DND-41 (cell line): ENCODE measurements around the gene PEX14.

ENCODE experiments used
- ATAC-seq: fragments of 200-7000 bp; cut with Tn5 transposase; 3 replicates; pipeline ENCODE4 v1.9.1; 2021; ENCODE audit warnings: low read depth; ENCODE audit not compliant: insufficient read depth
- DNase-seq: peaks from one replicate; pipeline ENCODE4 v3.0.0-alpha.2; 2020
- H2AFZ ChIP-seq: 2 replicates; pipeline ENCODE4 v1.6.0; 2012; ENCODE audit warnings: low read depth, low read length
- H3K27ac ChIP-seq: 2 replicates; pipeline ENCODE4 v1.5.1; 2012; ENCODE audit warnings: low read length, inconsistent platforms
- H3K27me3 ChIP-seq: fragments of 200-600 bp; sonication (generic); 2 replicates; pipeline ENCODE4 v1.6.0; 2012; ENCODE audit warnings: low read length, mild to moderate bottlenecking, inconsistent platforms; ENCODE audit not compliant: insufficient read depth, poor library complexity
- H3K36me3 ChIP-seq: 2 replicates; pipeline ENCODE4 v1.5.1; 2012; ENCODE audit warnings: low read length, inconsistent platforms; ENCODE audit not compliant: insufficient read depth
- H3K4me1 ChIP-seq: 2 replicates; pipeline ENCODE4 v1.5.1; 2012; ENCODE audit warnings: mild to moderate bottlenecking, low read length; ENCODE audit not compliant: insufficient read depth
- H3K4me2 ChIP-seq: 2 replicates; pipeline ENCODE4 v1.6.0; 2012; ENCODE audit warnings: mild to moderate bottlenecking, moderate library complexity, low read length, inconsistent platforms; ENCODE audit not compliant: insufficient read depth
- H3K4me3 ChIP-seq, 2 experiments: fragments of 200-600 bp in 1 of 2; shearing (Covaris generic) in 1 of 2; 2 replicates each; pipeline ENCODE4 v1.5.1; 2012 to 2016; ENCODE audit warnings: inconsistent platforms in 2 of 2, low read length in 2 of 2, mild to moderate bottlenecking in 2 of 2, low read depth in 1 of 2, moderate library complexity in 1 of 2
- H3K79me2 ChIP-seq: 2 replicates; pipeline ENCODE4 v1.6.0; 2012; ENCODE audit warnings: low read length, inconsistent platforms; ENCODE audit not compliant: insufficient read depth
- H3K9ac ChIP-seq: 2 replicates; pipeline ENCODE4 v1.6.0; 2012; ENCODE audit warnings: low read depth, mild to moderate bottlenecking, inconsistent platforms, low read length, moderate library complexity
- H3K9me3 ChIP-seq: 2 replicates; pipeline ENCODE4 v1.5.1; 2012; ENCODE audit warnings: low read length, moderate library complexity, mild to moderate bottlenecking, inconsistent platforms; ENCODE audit not compliant: insufficient read depth, severe bottlenecking
- H4K20me1 ChIP-seq: 2 replicates; pipeline ENCODE4 v1.6.0; 2012; ENCODE audit warnings: low read length; ENCODE audit not compliant: insufficient read depth
- EZH2 ChIP-seq: IDR thresholded peaks from 3 replicates; pipeline ENCODE4 v1.6.1; 2012; ENCODE audit warnings: borderline replicate concordance, low read depth, mild to moderate bottlenecking, moderate library complexity, low read length, inconsistent platforms; ENCODE audit not compliant: severe bottlenecking
- TF ChIP-seq, protein P1 (sequence below): IDR thresholded peaks from 2 replicates; pipeline ENCODE4 v1.5.1; 2012; ENCODE audit warnings: borderline replicate concordance, low read length, moderate library complexity, mild to moderate bottlenecking; ENCODE audit not compliant: poor library complexity, severe bottlenecking; ENCODE audit errors: extremely low read depth

PEX14 gene

DNA sequence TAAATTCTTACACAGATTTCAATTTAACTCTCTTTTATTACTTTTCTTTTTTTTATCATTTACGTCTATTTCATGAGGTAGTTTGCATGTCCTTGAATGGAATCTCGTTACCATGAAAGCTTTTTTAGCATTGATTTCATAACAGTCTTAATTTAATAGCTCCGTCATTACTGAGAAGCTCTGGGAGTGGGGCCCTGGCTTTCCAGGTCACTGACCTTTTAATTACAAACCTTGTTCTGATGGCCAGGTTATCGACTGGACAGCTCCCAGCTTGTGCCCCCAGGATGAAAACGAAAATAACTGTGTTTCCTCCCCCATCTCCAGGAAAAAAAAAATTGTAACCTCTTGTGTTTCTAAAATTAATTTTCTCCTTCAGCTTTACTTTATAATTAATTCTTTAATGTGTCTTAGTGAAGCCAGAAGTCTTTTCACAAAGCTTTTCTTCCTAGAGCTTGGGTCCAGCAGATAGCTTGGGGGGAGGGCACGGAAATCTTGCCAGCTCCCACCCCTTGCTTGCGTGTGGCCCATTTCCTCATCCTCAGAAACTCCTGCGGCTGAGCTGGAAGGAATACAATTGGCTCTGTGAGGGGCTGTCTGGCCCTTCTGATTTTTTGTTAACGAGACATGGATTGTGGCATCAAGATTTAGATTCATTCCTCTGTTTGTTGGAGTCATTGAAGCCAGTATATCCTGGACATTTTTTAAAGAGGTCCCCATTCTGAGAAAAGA is 65.7 kb downstream of the PEX14 start:
- Histone ChIP-seq H3K4me3 (no peak overlapping the region), H3K9ac (no peak overlapping the region), H3K27me3 (no peaks in the 10 kb centered on the region), H3K4me2 (no peak overlapping the region), H3K79me2 (no peaks in the 10 kb centered on the region), H3K4me1 (peaks cover 9% of the 10 kb centered on the region; the same call in 1 of the 2 replicates), H4K20me1 (peaks cover 26% of the 10 kb centered on the region; the same call in 1 of the 2 replicates), H3K27ac (no peak overlapping the region), H2AFZ (no peak overlapping the region), H3K9me3 (no peaks in the 10 kb centered on the region), H3K36me3 (peaks cover 38% of the 10 kb centered on the region)
- DNase-seq (no peak), ATAC-seq (no peak)
- TF ChIP-seq, protein P1, sequence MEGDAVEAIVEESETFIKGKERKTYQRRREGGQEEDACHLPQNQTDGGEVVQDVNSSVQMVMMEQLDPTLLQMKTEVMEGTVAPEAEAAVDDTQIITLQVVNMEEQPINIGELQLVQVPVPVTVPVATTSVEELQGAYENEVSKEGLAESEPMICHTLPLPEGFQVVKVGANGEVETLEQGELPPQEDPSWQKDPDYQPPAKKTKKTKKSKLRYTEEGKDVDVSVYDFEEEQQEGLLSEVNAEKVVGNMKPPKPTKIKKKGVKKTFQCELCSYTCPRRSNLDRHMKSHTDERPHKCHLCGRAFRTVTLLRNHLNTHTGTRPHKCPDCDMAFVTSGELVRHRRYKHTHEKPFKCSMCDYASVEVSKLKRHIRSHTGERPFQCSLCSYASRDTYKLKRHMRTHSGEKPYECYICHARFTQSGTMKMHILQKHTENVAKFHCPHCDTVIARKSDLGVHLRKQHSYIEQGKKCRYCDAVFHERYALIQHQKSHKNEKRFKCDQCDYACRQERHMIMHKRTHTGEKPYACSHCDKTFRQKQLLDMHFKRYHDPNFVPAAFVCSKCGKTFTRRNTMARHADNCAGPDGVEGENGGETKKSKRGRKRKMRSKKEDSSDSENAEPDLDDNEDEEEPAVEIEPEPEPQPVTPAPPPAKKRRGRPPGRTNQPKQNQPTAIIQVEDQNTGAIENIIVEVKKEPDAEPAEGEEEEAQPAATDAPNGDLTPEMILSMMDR = no peak

DNA sequence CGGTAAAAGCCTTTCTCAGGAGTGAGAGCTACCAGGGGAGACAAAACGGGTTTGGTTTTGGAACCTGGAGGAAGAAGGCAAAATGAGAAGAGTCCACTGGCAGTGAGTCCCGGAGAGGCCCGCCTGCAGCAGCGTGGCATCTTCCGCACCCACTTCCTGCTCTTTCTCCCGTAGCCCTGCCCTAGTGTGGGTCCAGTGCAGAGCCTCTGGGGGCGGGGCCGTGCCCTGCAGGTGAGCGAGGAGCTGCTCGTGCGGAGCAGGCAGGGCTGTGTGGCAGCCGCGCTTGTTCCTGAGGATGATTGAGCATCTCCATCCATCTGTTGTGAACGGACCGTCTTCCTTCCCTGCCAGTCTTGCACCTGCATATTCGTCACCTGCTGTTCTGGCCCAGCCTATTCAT is 66.5 kb downstream of the PEX14 start:
- ATAC-seq (no peak), DNase-seq (no peak)
- Histone ChIP-seq H4K20me1 (peaks cover 18% of the 10 kb centered on the region; the same call in 1 of the 2 replicates), H3K4me1 (peaks cover 9% of the 10 kb centered on the region; the same call in 1 of the 2 replicates), H3K27ac (no peak overlapping the region), H3K9me3 (no peaks in the 10 kb centered on the region), H2AFZ (no peak overlapping the region), H3K36me3 (peaks cover 33% of the 10 kb centered on the region), H3K4me3 (no peak overlapping the region), H3K4me2 (no peak overlapping the region), H3K79me2 (no peaks in the 10 kb centered on the region), H3K9ac (no peak overlapping the region), H3K27me3 (no peaks in the 10 kb centered on the region)
- TF ChIP-seq, protein P1 = no peak
- TF ChIP-seq EZH2 = no peak

DNA sequence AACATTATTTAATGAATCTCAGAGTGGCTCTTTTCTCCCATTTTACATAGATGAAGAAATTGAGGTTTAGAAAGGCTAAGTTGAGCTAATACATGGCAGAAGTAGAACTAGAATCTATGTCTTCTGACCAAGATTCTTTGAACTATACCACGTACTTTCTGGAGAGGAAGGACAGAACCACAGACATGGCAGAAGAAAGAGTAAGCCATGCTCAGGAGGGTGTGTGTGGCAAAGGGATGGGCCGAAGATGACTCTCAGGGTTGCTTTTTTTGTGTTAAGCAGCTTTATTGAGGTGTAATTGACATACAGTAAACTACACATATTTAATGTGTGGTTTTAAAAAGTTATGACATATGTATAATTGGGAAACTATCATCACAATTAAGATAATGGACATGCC is 69.5 kb downstream of the PEX14 start:
- peak; percentile 40 for DNase-seq
- peaks cover 15% of the 10 kb centered on the region for H3K36me3 ChIP-seq
- H3K9ac ChIP-seq = no peak overlapping the region
- H4K20me1 ChIP-seq = peaks cover 10% of the 10 kb centered on the region; the same call in 1 of the 2 replicates
- H3K4me3 ChIP-seq = no peak overlapping the region
- H3K79me2 ChIP-seq = no peaks in the 10 kb centered on the region
- H3K4me2 ChIP-seq = no peak overlapping the region
- H3K9me3 ChIP-seq = no peaks in the 10 kb centered on the region
- TF ChIP-seq EZH2 = no peak
- TF ChIP-seq, protein P1 = no peak
- peak; percentile 98 for ATAC-seq
- H2AFZ ChIP-seq = no peak overlapping the region
- no peaks in the 10 kb centered on the region for H3K27me3 ChIP-seq
- H3K4me1 ChIP-seq = peaks cover 9% of the 10 kb centered on the region; the same call in 1 of the 2 replicates
- no peak overlapping the region for H3K27ac ChIP-seq
